ENCODE results near the gene GNB1L. TPM values are rescaled to one million over a fixed set of nuclear protein-coding genes. Genes with fewer than 3 reads are reported as not detected.

The GNB1L gene
- polyA plus RNA-seq, 3 donors, result 3.4 to 6.0 (median 4.8) TPM

- 3% methylated on average over 60 of the region's 76 CpGs for WGBS (ENCODE audit: insufficient coverage)
- Histone ChIP-seq H3K4me3 (replicated peaks in 1 of 3; ENCODE audit: low read depth in 2 of 3, low read length in 3 of 3) (peak overlapping the region; percentile 51 to 80 (median 52)), H3K36me3 (replicated peaks in 1 of 2; ENCODE audit: control insufficient read depth in 1 of 2, insufficient read depth in 2 of 2, low read length in 2 of 2) (no peaks in the 10 kb centered on the region), H2AFZ (ENCODE audit: insufficient read depth, low read depth, low read length, poor library complexity, severe bottlenecking) (peak overlapping the region; percentile 80), H4K20me1 (ENCODE audit: insufficient read depth, low read length) (no peaks in the 10 kb centered on the region), H3K9ac (ENCODE audit: insufficient read depth, low read length, poor library complexity, severe bottlenecking) (peak overlapping the region; percentile 53), H3K27me3 (ENCODE audit: control insufficient read depth in 2 of 2, insufficient read depth in 2 of 2, low read length in 2 of 2) (peaks cover 41 to 86% of the 10 kb centered on the region in 2 donors), H3K4me1 (ENCODE audit: control insufficient read depth in 1 of 2, insufficient read depth in 2 of 2, low read length in 2 of 2) (peaks cover 18 to 29% of the 10 kb centered on the region in 2 donors), H3K9me3 (replicated peaks in 1 of 2; ENCODE audit: control insufficient read depth in 1 of 2, insufficient read depth in 1 of 2, low read length in 2 of 2) (peaks cover 0 to 35% of the 10 kb centered on the region in 2 donors), H3K27ac (ENCODE audit: low read depth in 1 of 2, low read length in 2 of 2) (no peak overlapping the region), H3K4me2 (replicated peaks; ENCODE audit: extremely low read depth, low read length, poor library complexity, severe bottlenecking) (peak overlapping the region; percentile 87), H3K79me2 (ENCODE audit: insufficient read depth, low read length) (no peaks in the 10 kb centered on the region)
- TF ChIP-seq, protein P1, sequence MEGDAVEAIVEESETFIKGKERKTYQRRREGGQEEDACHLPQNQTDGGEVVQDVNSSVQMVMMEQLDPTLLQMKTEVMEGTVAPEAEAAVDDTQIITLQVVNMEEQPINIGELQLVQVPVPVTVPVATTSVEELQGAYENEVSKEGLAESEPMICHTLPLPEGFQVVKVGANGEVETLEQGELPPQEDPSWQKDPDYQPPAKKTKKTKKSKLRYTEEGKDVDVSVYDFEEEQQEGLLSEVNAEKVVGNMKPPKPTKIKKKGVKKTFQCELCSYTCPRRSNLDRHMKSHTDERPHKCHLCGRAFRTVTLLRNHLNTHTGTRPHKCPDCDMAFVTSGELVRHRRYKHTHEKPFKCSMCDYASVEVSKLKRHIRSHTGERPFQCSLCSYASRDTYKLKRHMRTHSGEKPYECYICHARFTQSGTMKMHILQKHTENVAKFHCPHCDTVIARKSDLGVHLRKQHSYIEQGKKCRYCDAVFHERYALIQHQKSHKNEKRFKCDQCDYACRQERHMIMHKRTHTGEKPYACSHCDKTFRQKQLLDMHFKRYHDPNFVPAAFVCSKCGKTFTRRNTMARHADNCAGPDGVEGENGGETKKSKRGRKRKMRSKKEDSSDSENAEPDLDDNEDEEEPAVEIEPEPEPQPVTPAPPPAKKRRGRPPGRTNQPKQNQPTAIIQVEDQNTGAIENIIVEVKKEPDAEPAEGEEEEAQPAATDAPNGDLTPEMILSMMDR (IDR thresholded peaks at IDR 0.05), result peak; percentile 47
- Mint-ChIP-seq H3K4me3 (peak overlapping the region; percentile 90 to 96), H3K27me3 (ENCODE audit: low read depth in 3 of 3) (peaks cover 66 to 92% (median 78%) of the 10 kb centered on the region in 3 donors), H3K36me3 (peaks cover 10 to 12% of the 10 kb centered on the region in 2 donors), H3K9me3 (peaks cover 0 to 30% (median 14%) of the 10 kb centered on the region in 7 donors), H3K4me1 (peaks cover 27% of the 10 kb centered on the region), H3K27ac (no peak overlapping the region)
- peak; percentile 17 to 43 (median 29) for DNase-seq
- intact Hi-C loops (cut with micrococcal nuclease), result no loop called here
These were observed 98.2 kb downstream of the GNB1L start for GRCh38 chr22:19756288-19757128.

DNA sequence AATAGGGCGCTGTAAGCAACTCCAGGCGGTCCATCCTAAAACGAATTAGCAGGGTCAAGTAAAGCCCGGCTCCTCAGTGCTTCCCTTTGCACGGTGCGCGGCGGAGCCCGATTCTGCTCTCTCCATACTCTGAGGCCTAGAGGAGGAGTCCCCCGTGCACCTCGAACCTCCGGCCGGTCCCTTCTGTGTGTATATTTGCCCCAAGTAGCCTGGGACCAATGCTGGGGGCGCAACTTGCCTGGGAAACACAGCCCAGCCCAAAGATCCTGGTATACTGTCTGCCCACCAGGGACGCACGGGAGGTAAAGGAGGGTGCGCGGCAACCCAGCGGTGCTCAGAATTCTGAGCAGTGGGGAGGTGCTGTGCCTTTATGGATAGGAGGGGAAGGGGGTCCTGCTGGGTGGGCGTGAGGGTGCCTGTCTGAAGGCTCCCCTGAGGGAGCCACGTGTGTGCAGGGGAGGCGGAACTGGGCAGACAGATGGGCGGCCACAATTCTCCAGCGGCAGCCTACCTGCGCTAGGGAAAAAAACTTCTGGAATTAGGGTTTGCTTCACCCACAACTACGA, 98.9 kb downstream of the GNB1L start:
- Histone ChIP-seq H3K27ac (ENCODE audit: low read depth in 1 of 2, low read length in 2 of 2) (no peak overlapping the region), H3K9ac (ENCODE audit: insufficient read depth, low read length, poor library complexity, severe bottlenecking) (no peak overlapping the region), H3K4me2 (replicated peaks; ENCODE audit: extremely low read depth, low read length, poor library complexity, severe bottlenecking) (peak overlapping the region; percentile 87), H2AFZ (ENCODE audit: insufficient read depth, low read depth, low read length, poor library complexity, severe bottlenecking) (peak overlapping the region; percentile 80), H3K27me3 (ENCODE audit: control insufficient read depth in 2 of 2, insufficient read depth in 2 of 2, low read length in 2 of 2) (peaks cover 41 to 87% of the 10 kb centered on the region in 2 donors), H4K20me1 (ENCODE audit: insufficient read depth, low read length) (no peaks in the 10 kb centered on the region), H3K9me3 (replicated peaks in 1 of 2; ENCODE audit: control insufficient read depth in 1 of 2, insufficient read depth in 1 of 2, low read length in 2 of 2) (peaks cover 0 to 35% of the 10 kb centered on the region in 2 donors), H3K36me3 (replicated peaks in 1 of 2; ENCODE audit: control insufficient read depth in 1 of 2, insufficient read depth in 2 of 2, low read length in 2 of 2) (no peaks in the 10 kb centered on the region), H3K4me1 (ENCODE audit: control insufficient read depth in 1 of 2, insufficient read depth in 2 of 2, low read length in 2 of 2) (peaks cover 18 to 26% of the 10 kb centered on the region in 2 donors), H3K79me2 (ENCODE audit: insufficient read depth, low read length) (no peaks in the 10 kb centered on the region), H3K4me3 (replicated peaks in 1 of 3; ENCODE audit: low read depth in 2 of 3, low read length in 3 of 3) (no peak overlapping the region)
- peaks cover 10 to 12% of the 10 kb centered on the region in 2 donors for H3K36me3 Mint-ChIP-seq
- peaks cover 0 to 30% (median 14%) of the 10 kb centered on the region in 7 donors for H3K9me3 Mint-ChIP-seq
- no peak overlapping the region for H3K27ac Mint-ChIP-seq
- DNase-seq, result no peak
- intact Hi-C loops (cut with micrococcal nuclease), result no loop called here
- 3% methylated on average over 16 of the region's 26 CpGs for WGBS (ENCODE audit: insufficient coverage)
- peaks cover 65 to 93% (median 77%) of the 10 kb centered on the region in 3 donors for H3K27me3 Mint-ChIP-seq (ENCODE audit: low read depth in 3 of 3)
- peak overlapping the region; percentile 37 to 96 for H3K4me3 Mint-ChIP-seq
- TF ChIP-seq, protein P1 (IDR thresholded peaks at IDR 0.05), result no peak
- peaks cover 26% of the 10 kb centered on the region for H3K4me1 Mint-ChIP-seq
